HG03575 (cell line): Measurements from ENCODE around the gene DCLRE1B.

Experiments used
- ATAC-seq: cut with Tn5 transposase; IDR thresholded peaks from one replicate; pipeline ENCODE4 v1.9.1; 2021; ENCODE audit not compliant: unreplicated experiment, insufficient number of reproducible peaks, low FRiP score; ENCODE audit errors: extremely low read depth

DCLRE1B gene

DNA sequence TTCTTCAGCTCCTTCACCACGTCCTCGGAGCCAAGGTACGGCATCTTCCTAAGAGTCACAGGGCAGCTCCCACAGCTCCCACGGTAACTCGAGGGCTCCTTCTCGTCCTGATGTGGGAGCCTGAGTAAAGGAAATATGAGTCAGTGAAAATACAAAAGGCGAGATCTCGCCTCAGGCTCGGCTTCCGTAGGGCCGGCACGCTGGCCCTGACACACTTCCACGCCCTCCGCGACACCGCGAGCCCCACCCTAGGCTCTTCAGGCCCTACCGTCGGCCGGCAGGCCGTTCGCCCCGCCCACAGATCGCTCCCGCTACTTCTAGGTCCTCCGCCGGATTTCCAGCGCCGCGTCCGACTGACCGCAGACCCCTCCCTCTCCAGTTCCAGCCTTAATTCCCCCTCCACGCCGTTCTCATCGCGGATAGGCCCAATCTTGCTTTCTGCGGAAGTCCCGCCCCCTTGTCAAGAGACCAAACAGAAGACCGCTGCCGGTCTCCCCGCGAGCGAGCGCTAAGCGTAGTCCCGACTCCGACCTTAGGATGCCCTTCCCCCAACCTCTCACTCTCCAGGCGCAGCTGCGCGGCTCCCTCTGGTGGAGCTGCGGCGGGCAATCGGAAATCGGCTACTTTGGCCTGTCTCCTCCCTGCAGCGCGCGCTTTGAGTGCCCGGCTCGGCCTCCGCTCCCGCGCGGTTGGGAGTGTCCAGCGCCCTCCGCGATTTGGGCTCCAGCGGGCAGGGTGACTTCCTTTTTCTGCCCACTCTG is at the start of gene DCLRE1B, which contains the start of gene AP4B1:
TSS of gene DCLRE1B (plus strand) at position 653 of the 761 bp plus-strand sequence. CDS start 261 bp downstream, outside the sequence.
TSS of gene AP4B1 (minus strand) at position 126 of the 761 bp plus-strand sequence. CDS start at position 44, 82 bp downstream.
- peak; percentile 68 for ATAC-seq

DNA sequence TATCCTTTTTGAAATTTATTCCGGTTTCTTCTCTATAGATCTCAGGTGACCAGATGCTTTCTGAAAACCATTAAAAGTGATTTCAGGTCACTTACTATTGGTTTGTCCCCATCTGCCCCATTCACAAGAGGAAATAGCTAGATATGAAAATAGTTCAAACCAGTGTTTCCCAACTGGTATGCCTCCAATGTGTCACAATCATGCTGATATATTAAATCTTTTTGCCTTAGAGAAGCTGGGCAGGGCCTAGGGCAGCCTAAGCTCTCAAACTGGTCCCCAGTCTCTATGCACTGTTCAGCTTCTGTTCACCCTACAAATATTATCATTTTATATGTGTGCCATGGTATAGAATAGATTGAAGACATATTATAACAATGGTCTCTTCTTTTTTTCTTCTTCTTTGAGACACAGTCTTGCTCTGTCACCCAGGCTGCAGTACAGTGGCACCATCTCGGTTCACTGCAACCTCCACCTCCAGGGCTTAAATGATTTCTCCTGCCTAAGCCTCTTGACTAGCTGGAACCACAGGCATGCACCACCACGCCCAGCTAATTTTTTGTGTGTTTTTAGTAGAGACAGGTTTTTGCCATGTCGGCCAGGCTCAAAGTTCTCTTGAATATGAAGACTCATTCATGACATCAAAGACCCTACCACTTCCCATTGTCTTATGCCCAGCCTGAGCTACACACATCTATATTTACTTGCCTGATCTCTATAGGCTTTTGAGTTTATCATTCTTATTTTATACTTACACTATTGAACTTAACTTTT is 49.3 kb upstream of the DCLRE1B start:
- ATAC-seq: no peak

GRCh38 chr1:113856401-113856790 is 48.7 kb upstream of the DCLRE1B start:
- ATAC-seq: no peak

DNA sequence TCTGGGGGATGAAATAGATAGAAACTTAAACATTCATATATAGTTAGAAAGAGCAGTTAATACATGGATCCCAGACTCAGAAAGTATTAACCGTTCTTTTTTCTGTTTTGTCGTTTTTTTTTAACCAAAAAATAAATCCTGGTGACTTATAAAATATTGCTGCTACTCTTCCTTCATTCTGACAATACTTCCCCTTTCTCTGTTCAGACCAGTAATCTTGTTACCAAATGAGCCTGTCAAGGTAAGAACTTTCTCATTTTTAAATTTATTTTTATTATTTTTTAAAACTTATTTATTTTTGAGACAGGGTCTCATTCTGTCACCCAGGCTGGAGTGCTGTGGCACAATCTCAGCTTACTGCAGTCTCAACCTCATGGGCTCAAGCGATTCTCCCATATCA is 47.4 kb upstream of the DCLRE1B start:
- no peak for ATAC-seq

DNA sequence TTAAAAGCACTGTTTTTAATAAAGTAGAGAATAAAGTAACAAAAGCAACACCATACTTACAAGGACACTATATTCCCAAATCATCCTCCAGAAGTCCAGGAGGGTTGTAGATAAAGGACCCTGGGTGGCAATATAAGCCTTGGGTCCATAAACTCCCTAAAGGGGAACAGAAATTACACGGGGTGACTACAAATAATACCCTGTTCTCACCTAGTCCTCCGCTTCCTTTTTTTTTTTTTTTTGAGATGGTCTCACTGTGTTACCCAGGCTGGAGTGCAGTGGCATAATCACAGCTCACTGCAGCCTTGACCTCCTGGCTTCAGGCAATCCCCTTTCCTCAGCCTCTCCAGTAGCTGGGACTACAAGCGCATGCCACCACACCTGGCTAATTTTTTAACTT is 46.7 kb upstream of the DCLRE1B start:
- no peak for ATAC-seq

GRCh38 chr1:113858982-113859381 is 46.1 kb upstream of the DCLRE1B start:
- no peak for ATAC-seq

DNA sequence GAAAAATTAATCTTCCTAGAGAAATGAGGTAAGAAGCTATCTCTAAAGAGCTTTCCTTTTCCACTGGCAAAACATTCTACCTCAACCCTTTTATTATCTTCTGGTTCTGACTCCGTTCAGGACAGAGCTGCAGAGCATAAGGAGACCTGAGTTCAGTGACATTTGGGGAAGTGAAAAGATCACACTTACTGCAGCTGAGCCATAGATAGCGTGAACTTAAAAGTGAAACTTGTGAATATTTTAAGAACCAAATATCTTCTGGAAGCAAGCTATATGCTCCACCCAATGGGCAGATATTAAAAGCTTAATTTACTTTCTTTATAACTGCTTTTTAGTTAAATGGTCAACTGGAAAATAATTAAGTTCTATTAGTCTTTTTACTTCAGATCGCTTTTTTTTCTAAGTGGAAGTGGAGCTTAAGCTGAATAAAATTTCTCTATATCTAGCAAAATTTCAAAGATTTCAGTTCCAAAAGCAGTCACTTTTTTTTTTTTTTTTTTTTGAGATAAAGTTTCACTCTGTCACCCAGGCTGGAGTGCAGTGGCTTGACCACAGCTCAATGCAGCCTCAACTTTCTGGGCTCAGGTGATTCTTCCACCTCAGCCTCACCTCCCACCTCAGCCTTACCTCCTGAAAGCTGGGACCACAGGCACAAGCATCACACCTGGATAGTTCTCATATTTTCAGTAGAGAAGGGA is 45.5 kb upstream of the DCLRE1B start:
- peak; percentile 81 for ATAC-seq

DNA sequence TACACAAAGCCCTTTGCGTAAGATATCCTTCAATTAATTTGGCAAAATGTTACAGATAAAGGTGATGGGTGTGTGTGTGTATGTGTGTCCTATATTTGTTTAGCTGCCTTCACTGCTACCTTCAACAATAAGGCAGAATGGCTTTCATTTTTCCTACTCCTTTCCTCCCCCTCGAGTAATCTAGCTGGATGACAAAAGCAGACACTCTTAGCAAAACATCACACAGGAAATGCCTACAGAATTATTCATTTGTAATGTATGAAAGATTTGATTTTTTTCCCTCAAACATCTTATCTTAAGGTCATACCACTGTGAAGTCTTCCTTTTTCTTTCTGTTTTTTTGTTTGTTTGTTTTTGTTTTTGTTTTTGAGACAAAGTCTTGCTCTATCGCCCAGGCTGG is 44.2 kb upstream of the DCLRE1B start:
- ATAC-seq: no peak

DNA sequence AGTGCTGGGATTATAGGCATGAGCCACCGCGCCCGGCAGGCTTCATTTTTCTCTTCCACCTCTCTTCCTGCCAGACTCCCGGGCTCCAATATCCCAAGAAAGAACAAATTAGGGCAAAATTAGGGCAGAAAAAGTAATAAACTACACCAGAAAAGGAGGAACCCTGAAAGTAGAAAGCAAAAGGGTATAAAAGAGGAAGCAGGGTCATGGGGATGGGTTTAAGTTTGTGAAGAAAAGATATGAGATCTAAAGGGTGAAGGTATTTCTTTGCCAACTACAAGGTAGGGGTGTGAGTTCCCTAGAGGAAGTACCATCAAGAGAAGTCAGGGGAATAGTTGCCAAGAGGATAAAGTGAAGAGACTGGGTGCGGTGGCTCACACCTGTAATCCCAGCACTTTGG is 43.5 kb upstream of the DCLRE1B start:
- no peak for ATAC-seq

GRCh38 chr1:113868387-113869083 is 36.6 kb upstream of the DCLRE1B start:
- no peak for ATAC-seq

DNA sequence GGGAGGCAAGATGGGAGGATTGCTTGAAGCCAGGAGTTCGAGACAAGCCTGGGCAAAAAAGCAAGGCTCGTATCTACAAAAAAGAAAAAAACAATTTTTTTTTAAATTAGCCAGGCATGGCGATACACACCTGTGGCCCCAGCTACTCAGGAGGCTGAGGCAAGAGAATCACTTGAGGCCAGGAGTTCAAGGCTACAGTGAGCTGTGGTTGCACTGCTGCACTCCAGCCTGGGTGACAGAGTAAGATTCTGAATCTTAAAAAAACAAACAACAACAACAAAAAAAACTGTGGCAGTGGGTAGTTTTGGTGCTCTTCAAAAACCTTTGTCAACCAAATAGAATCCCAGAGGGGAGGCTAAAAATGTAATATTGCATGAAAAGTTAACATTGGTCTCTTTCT is 34.3 kb upstream of the DCLRE1B start:
- no peak for ATAC-seq

DNA sequence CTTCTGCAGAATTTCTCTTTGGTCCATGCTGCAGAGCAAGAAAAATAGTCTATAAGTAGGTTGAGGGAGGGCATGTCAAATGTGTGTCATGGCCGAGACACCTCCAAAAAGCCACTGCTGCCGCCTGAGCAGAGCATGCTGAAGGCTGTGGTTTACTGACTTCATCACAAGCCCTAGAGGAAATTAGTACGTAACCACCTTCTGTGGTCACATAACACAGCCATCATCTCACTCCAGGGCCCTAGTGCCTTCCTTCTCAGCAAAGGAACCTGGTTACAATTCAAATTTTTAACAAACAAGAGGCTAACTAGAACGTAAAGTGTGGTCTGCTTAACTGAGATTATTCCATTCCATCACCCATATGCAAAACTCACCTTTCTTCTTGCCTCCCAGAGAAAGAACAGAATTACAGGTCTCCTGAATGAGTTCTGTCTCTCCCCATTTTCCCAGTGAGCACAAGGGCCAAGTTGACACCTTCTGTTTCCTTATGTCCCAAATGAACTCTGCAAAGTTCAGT is 33.5 kb upstream of the DCLRE1B start, which contains the start of gene PTPN22:
TSS of gene PTPN22 (minus strand) at position 116 of the 517 bp plus-strand sequence.
- ATAC-seq: peak; percentile 71

DNA sequence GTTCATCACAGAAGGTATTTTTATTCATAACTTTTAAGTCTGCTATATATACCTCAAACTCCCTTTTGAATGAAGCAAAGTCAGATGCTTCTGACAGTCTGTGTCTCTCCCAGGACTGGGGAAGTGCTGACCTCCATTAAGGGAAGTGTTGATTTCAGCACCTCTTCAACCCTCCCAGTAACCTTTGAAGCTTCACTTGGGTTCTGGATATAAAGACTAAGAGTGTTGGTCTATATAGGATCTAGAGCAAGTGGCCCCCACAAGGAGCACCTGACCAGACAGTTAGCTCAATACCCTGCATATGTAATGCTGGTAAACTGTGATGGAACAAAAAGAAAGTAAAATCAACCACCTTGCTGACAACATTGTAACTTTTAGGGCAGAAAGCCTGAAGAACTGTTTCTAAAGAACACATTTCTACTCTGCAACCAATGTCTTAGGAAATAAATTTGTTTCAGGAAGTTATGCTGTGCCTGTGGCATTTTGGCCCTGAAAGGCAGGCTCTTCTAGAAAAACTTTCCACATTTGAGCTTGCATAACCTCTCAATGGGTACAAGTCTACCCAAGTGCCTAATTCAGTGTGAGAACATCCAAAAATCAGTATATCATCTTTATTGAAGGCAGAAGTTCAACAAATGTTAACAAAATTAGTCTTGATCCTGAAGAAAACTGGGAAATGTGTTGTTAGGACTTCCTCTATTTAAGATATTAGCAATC is 32.7 kb upstream of the DCLRE1B start:
- no peak for ATAC-seq

DNA sequence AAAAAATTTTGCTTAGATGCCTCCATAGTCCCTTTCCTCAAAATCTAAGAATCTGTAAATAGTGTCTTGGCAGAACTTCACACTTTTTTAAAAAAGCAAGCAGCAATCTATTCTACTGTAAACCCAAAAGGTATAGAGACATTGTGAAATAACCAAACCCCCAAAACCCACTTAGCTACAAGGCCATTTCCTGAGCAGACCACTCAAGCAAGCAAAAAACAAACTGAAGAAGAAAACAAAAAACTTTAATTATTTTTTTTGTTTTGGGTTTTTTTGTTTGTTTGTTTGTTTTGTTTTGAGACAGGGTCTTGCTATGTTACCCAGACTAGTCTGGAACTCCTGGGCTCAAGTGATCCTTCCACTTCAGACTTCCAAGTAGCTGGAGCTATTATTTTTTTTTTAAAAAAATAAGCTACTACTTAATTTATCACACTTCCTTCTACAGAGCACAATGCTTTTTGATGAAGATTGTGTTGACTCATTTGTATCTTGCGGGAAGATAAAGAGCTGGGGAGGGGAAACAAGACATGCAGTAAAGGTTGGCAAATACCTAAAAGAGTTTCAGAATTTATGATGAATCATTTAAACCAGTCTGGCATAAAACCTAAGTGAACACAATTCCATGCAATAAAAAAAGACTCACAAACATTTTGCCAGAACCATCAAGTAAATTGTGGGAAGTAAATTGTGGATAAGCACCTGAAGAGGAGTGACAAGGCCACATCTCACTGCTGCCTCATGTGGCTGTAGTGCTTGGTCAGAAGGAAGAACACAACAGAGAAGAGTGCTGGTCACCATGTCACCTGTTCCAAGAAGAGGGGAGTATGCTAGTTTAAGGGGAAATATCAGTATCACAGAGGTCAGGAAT is 30.9 kb upstream of the DCLRE1B start:
- no peak for ATAC-seq

DNA sequence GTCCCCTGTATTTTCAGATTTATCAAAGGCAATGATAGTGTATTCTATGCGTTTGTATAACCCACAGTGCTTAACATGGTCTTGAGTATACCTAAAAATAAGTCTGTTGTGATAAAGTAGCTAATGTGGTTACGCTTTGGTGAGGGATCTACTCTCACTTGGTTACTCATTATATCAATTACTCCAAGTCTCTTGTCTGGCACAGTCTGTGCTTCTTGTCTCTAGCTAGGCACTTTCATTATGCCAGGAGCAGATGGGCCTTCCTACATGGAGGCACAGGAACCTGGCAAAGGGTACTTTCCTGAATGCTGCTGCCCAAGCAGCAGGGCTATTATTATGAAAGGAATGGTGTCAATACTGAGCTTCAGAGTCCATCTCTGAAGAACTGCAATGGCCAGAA is 29.4 kb upstream of the DCLRE1B start:
- ATAC-seq: no peak

GRCh38 chr1:113876176-113876575 is 28.9 kb upstream of the DCLRE1B start:
- ATAC-seq: no peak

DNA sequence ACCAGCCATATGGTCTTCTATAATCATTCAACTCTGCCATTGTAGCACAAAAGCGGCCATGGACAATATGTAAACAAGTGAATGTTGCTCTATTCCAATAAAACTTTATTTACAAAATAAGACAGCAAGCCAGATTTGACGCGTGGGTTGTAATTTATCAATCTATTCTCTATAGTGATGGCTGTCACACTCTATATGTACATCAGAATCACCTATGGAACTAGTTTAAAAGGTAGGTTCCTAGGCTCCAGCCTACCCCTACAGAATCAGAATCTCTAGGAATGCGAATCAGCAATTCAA is 25.4 kb upstream of the DCLRE1B start:
- ATAC-seq: no peak

DNA sequence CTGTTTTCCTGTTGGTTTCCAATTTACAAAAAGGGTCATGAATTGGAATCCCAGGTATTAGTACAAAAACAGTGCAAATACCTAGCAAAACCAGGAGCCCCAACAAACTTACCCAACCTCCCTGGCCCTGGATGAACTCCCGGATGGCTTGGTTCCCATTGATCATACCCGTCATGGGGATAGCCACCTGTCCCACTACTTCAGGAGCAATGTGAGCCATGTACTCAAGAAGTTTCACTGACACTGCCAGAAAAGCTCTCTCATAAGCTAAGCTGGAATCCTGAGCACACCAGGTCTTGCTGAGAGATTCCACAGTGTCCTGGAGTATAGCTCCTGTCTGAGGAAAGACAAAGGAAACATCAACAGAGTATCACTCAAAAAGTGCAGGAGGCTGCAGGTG is 23.5 kb upstream of the DCLRE1B start:
- no peak for ATAC-seq
